Activated CD4-positive, alpha-beta T cell treated with anti-CD3 and anti-CD28 coated beads, Interleukin-2, amount 50 U/mL, for 1 hour (primary cell): ENCODE measurements around the gene ZNF814.
"Not testable (repeated sequence)": the region's sequence is repeated elsewhere in the genome, so short reads cannot be mapped to it uniquely, and the experiment has no call there.

Experiments
- DNase-seq: peaks from one replicate; pipeline ENCODE4 v3.0.0-alpha.2; 2020

ZNF814 gene

DNA sequence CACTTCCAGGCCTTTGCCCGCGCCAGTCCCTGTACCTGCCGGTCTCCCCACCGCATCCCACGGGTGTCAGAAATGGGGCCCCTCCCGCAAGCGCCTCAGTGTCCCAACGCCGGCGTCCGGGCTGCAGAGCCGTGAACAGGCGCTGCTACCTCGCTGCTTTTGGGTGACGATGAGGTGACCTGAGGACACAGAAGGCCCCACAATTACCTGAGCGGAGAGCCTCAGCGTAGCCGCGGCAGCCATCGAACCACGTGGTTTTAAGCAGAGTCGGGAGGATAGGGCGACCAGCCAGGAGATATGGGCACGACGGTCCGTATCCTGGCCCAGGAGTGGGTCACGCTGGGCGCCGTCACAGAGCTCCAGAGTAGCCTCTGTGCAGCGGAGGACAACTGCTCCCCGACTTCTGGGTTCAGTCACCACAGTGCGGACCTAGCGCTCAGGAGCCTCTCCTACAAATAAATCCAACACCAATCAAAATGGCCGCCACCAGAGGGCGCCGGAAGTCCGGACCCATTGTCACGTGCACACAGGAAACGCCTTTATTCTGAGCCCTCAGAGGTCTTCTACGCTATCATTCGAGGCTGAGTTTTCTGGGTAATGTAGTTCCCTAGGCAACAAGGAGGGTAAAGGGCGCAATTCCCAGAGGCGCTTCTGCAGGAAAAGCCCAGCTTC lies at the start of gene ZNF814:
Gene ZNF814 (minus strand): TSS at position 478 of the 672 bp plus-strand sequence. CDS start 235 bp downstream, at position 243.
- peak; percentile 81 for DNase-seq

DNA sequence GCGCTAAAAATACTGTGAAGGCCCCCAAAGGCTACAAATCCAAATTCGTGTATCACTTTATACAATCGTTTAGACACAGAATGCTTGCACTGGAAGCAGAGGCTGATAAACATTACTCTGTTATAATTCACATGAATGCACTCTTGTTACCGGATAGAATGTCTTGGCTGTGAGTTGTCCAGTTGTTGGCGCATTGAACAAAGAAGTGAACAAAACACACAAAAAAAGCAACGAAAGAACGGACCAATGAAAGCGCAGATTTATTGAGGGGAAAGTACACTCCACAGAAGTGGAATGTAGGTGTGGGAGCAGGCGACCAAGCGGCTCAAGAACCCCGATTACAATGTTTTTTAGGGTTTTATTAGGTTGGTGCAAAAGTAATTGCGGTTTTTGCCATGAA lies 46.9 kb upstream of the ZNF814 start:
- DNase-seq = no peak

- peak; percentile 31 for DNase-seq
These were observed 46.2 kb upstream of the ZNF814 start, which contains the start of gene ZNF418 for GRCh38 chr19:57934820-57935665. Gene ZNF418, minus strand, starts transcription at chr19:57935402. Its CDS starts 1,580 bp downstream, at chr19:57933822.

DNA sequence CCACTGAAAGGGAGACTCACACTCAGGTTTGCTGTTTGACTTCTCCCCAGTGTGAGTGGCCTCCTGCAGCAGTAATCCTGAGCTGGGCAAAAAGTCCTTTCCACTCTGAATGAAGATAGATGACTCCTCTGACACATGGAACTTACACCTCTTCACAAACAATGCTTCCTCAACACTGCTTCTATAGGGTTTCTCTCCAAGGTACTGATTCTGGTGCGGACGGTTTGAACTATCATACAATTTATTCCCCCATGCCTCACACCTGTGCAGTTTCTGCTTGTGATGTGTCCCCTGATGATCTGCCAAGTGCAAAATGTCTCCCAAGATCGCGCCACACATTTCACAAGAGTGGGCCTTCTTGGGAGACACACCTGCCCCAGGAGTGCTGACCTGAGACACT lies 38.8 kb upstream of the ZNF814 start:
- DNase-seq = no peak

GRCh38 chr19:57916168-57916995 lies 27.5 kb upstream of the ZNF814 start, which contains the start of gene ZNF417:
Gene ZNF417, minus strand, starts transcription at chr19:57916592. Its CDS starts 181 bp downstream, at chr19:57916411.
- peak; percentile 83 for DNase-seq

GRCh38 chr19:57914531-57914930 lies 25.7 kb upstream of the ZNF814 start:
- no peak for DNase-seq

DNA sequence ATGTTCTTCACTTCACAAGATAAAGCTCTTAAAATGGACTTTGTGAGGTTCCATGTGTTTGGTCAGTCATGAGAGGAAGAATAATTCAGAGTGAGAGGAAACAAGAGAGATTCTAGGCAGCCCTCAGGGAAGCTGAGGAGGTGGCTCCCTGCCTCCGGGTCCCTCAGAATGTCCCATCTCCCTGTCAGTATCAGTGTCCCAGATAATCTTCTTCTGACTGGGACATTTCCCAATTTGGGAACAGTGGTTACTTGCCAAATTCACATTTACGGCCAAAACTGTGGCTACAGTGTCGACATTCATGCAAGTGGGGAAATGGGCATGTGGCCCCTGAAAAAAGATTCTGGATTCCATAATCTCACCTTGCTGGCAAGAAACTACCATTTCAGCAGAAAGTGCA lies 18.6 kb upstream of the ZNF814 start:
- DNase-seq = no peak

GRCh38 chr19:57905258-57905657 lies 16.4 kb upstream of the ZNF814 start:
- no peak for DNase-seq

DNA sequence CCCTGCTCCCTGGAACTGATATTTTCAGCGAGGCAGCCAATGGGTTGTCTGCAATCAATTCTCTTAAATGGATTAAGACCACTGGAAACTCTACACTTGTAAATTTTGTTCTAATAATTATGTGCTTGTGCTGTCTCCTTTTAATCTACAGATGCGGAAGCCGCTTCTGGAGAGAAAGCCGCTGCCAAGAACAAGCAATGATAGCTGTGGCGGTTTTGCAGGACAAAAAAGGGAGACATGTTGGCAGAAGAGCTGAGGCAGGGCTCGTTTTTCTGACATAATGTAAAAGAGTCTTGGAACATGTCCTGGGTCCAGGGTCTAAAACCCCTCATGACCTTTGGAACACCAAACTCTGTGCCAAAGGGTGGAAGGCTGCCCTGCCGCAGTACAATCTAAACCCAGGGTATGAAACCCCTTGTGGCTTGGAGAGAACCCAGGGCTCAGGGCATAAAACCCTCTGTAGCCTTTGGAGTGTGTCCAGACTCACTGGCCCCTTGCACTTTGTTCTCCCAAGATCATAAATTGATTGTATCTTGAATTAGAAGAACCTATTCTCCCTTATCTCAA lies 14.9 kb upstream of the ZNF814 start:
- no peak for DNase-seq

DNA sequence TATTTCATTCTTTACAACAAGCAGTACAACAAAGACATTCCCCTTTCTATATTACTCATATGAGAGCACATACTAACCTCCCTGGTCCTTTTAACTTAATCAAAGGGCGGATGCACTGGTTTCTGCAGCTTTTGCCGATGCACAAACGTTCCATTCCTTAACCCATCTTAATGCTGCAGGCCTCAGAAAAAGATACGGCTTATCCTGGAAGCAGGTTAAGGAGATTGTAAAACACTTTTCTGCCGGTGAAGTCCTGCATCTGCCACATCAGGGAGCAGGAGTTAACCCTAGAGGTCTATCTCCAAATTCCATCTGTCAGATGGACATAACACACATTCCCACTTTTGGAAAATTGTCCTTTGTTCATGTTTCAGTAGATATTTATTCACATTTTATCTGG lies 11.5 kb upstream of the ZNF814 start:
- no peak for DNase-seq

- not testable (repeated sequence) for DNase-seq
These were observed 1.9 kb upstream of the ZNF814 start for GRCh38 chr19:57890706-57891105.

DNA sequence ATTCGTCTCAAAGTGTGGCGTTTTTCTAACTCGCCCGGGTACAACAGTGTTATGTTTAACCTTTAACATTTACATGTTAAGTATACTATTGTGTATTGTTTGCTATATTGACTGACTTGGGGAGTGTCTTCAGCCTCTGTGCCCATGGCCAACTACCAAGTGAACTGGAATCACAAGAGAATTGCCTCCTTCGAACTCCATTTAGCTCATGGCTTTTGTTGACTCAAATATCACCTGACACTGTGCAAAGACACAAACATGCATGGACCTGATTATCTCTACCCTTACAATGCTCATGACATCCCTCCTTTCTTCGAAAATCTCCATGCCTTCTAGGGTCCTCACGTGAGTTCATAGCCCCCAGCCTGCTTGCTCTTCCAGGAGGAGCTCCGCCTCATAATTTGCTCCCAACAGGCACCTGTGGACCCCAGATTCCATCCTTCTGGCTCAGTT lies 704 bp downstream of the ZNF814 start:
- no peak for DNase-seq

GRCh38 chr19:57887195-57887941 lies 1.5 kb downstream of the ZNF814 start:
- DNase-seq = no peak

- no peak for DNase-seq
These were observed 2.8 kb downstream of the ZNF814 start for GRCh38 chr19:57886046-57886445.

- not testable (repeated sequence) for DNase-seq
These were observed 14.7 kb downstream of the ZNF814 start for GRCh38 chr19:57873883-57874799.

- no peak for DNase-seq
These were observed 16.4 kb downstream of the ZNF814 start for GRCh38 chr19:57872450-57872849.

DNA sequence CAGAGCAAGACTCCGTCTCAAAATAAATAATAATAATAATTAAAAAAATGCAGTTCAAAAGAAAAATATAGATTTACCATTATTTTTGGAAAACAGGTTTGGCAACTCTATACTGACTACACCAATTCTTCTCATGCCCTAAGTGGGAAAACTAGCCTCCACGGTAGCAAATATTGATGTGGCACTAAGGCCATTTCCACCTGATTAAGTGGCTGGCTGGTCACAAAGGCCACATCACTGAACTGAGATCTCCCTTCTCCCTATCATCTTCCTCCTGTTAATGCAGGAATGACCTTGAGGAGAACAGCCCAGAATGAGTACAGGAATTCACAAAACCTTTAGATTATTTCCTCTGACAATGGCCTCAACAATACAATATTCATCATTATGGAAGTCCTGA lies 18.6 kb downstream of the ZNF814 start:
- no peak for DNase-seq

GRCh38 chr19:57869655-57870054 lies 19.2 kb downstream of the ZNF814 start:
- DNase-seq = not testable (repeated sequence)

GRCh38 chr19:57867868-57868492 lies 20.9 kb downstream of the ZNF814 start:
- DNase-seq = no peak

- not testable (repeated sequence) for DNase-seq
These were observed 26.5 kb downstream of the ZNF814 start for GRCh38 chr19:57862351-57862750.
